GM12891 (cell line): ENCODE results near the gene CD180.

Experiments
- PAX5 ChIP-seq: IDR thresholded peaks from 2 replicates; pipeline ENCODE4 v1.6.1; 2011; ENCODE audit warnings: low read length, moderate library complexity, mild to moderate bottlenecking; ENCODE audit not compliant: insufficient read depth, severe bottlenecking
- POLR2A ChIP-seq: IDR thresholded peaks from 2 replicates; pipeline ENCODE4 v1.6.1; 2011; ENCODE audit warnings: low read depth, low read length, control low read depth
- POLR2AphosphoS5 ChIP-seq: IDR thresholded peaks from 2 replicates; pipeline ENCODE4 v1.6.1; 2011; ENCODE audit warnings: low read depth, low read length, control low read depth
- POU2F2 ChIP-seq: IDR thresholded peaks from 2 replicates; pipeline ENCODE4 v1.6.1; 2011; ENCODE audit warnings: low read depth, mild to moderate bottlenecking, control low read depth, low read length, moderate library complexity
- SPI1 ChIP-seq: IDR thresholded peaks from 2 replicates; pipeline ENCODE4 v1.6.1; 2011; ENCODE audit warnings: low read depth, low read length, control low read depth
- TAF1 ChIP-seq: IDR thresholded peaks from 2 replicates; pipeline ENCODE4 v1.6.1; 2011; ENCODE audit warnings: low read depth, low read length, control low read depth

DNA sequence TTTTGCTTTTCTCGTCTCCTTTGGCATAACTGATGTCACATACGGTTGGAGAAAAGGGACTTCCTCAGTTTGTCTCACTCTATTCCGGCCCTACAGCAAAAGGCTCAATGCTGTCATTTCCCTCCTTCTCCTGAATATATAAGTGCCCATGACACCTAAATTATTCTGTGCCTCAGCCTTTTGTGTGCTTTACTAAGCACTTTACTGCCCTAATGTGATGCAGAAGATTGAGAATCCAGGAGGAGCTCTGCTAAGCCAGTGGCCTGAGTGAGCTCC is 7.6 kb downstream of the CD180 start:
- TF ChIP-seq POLR2AphosphoS5 (no peak), PAX5 (no peak), POLR2A (no peak), SPI1 (no peak), TAF1 (no peak), POU2F2 (no peak)
